ENCODE results near the gene KCNQ1. TPM values are rescaled to one million over a fixed set of nuclear protein-coding genes. Genes with fewer than 3 reads are reported as not detected.

The KCNQ1 gene
- total RNA-seq, 2 donors from 2014 or later: 51.4 to 55.8 TPM

DNA sequence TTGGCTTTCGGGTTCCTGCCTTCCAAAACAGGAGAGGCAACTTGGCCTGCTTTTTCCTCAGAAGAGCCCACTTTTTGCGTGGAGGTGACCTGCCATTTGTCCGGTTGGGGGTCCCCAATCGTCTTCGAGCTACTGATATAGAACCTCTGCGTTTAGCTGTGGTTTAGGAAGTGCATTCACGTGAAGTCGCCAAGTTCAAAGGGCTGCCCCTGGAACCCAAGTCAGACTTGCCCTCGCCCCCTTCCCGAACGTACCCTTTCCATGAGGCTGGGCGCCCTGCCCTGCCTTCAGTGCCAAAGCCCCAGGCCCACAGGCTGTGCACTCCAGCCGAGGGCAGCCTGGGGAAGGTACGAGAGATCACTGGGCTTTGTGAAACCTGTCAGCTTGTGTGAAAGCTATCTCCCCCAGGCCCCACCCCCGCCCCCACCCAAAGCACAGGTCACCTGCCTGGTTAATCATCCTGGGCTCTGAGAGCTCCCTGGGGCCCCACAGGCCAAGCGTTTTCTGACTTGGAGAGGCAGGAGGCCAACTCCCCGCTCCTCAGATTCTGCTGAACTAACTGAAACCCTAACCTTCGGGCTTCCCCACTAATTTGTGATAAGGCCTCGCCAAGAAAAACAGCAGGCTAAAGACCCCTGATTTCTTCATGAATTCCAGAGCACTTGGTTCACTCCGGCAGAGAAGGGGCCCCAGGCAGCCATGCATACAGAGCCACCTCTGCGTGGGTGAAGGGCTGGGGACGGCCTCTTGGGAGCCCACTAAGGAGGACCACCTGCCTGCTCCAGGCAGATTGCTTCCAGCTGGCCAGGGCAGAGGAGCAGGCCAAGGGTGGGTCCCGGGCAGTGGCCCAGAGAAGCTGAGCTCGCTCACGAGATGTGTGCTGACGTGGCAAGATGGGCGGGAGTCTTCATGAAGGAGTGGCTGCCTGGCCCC is 280.8 kb downstream of the KCNQ1 start:
- no peak overlapping the region for H3K27ac ChIP-seq
- intact Hi-C loops (cut with DNase I): no loop called here
- DNase-seq: no peak
- H3K36me3 ChIP-seq: no peaks in the 10 kb centered on the region
- H3K27me3 ChIP-seq: no peaks in the 10 kb centered on the region
- no peaks in the 10 kb centered on the region for H3K9me3 ChIP-seq
- TF ChIP-seq, protein P1, sequence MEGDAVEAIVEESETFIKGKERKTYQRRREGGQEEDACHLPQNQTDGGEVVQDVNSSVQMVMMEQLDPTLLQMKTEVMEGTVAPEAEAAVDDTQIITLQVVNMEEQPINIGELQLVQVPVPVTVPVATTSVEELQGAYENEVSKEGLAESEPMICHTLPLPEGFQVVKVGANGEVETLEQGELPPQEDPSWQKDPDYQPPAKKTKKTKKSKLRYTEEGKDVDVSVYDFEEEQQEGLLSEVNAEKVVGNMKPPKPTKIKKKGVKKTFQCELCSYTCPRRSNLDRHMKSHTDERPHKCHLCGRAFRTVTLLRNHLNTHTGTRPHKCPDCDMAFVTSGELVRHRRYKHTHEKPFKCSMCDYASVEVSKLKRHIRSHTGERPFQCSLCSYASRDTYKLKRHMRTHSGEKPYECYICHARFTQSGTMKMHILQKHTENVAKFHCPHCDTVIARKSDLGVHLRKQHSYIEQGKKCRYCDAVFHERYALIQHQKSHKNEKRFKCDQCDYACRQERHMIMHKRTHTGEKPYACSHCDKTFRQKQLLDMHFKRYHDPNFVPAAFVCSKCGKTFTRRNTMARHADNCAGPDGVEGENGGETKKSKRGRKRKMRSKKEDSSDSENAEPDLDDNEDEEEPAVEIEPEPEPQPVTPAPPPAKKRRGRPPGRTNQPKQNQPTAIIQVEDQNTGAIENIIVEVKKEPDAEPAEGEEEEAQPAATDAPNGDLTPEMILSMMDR (IDR thresholded peaks at IDR 0.05): no peak
- H3K4me1 ChIP-seq: no peaks in the 10 kb centered on the region
- H3K9ac ChIP-seq (ENCODE audit: low read depth in 2 of 2, low read length in 2 of 2): no peak overlapping the region
- no peak overlapping the region for H3K4me3 ChIP-seq

DNA sequence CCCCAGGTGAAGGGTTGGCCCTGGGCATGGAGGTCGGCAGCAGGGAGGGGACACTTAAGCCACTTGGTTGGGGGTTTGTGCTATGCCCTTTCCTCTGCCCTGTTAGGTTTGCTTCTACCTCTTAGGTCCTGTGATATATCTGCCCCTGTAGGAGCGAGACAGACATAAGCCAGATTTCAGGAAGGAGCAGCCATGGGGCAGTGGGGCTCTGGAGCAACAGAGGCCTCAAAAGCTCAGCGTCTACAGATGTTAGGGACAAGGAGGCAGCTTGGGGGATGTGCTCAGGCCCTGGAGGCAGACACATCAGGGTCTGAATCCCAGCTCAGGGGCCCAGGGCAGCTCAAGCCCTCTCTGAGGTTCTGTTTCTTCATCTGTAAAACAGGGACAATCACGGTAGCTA is 282.2 kb downstream of the KCNQ1 start:
- TF ChIP-seq, protein P1 (IDR thresholded peaks at IDR 0.05): no peak
- H3K27ac ChIP-seq: no peak overlapping the region
- H3K9ac ChIP-seq (ENCODE audit: low read depth in 2 of 2, low read length in 2 of 2): no peak overlapping the region
- no peaks in the 10 kb centered on the region for H3K4me1 ChIP-seq
- no peak overlapping the region for H3K4me3 ChIP-seq
- intact Hi-C loops (cut with DNase I): no loop called here
- no peaks in the 10 kb centered on the region for H3K27me3 ChIP-seq
- H3K9me3 ChIP-seq: no peaks in the 10 kb centered on the region
- DNase-seq: no peak
- H3K36me3 ChIP-seq: no peaks in the 10 kb centered on the region

DNA sequence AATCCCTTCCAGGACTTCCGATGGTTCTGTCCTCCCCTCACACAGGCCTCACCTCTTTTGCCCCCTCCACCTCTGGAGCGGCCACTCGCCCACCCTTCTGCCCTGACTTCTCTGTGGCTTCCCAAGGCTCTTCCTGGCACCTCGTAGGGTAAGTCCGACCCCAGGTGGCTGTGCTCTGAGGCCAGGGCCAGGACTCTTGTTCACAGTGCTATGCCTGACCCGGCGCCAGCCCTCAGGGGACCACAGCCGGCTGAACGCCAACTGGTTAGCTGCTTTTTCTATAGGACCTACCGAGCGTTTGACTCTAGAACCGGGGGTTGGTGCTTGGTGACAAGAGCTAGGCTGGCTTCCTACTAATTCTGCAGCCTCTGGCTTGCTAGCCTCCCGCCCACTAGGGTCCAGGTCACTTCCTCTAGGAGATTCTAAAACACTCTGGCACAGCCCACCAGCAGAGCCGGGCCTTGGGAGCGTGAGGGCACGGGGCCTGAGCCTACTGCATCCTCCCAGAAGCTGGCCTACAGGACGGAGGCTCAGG is 283.4 kb downstream of the KCNQ1 start:
- Histone ChIP-seq H3K27ac (no peak overlapping the region), H3K36me3 (no peaks in the 10 kb centered on the region)
- TF ChIP-seq, protein P1 (IDR thresholded peaks at IDR 0.05): no peak

DNA sequence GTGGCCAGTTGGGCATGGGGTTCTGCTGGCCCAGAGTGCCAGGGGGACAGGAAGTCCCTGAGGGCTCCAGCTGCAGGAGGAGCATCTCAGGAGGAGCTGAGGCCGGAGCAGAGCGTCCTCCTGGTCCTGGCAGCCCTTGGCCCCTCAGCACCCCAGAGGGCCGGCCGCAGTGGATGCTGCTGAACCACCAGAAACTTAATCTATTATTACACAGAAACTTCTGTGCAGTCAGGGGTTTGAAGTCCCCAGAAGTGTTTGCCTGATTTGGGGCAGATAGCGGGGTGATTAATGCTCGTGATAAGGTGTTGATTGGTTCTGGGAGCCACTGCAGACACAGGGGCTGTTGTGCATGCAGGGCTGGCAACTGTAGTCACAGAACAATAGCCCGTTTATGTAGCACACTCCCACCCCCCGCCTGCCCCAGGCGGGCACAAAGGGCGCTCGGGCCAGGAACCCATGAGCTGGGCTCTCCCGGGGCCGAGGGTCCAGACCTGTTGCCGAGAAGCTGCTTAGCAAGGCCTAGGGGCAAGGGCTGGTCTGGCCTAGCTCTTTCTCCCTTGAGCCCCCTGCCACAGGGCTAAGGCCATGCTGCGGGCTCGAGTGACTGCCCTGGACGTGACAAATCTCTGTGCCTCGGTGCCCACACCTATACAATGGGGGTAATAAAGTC is 284.0 kb downstream of the KCNQ1 start:
- H3K27ac ChIP-seq: no peak overlapping the region
- H3K4me1 ChIP-seq: no peaks in the 10 kb centered on the region

More for the DNA sequence above, 283.4 kb downstream of the KCNQ1 start:
- Histone ChIP-seq H3K27me3 (no peaks in the 10 kb centered on the region), H3K9me3 (no peaks in the 10 kb centered on the region), H3K4me1 (no peaks in the 10 kb centered on the region), H3K9ac (ENCODE audit: low read depth in 2 of 2, low read length in 2 of 2) (no peak overlapping the region), H3K4me3 (no peak overlapping the region)
- intact Hi-C loops (cut with DNase I): no loop called here
- DNase-seq: no peak

DNA sequence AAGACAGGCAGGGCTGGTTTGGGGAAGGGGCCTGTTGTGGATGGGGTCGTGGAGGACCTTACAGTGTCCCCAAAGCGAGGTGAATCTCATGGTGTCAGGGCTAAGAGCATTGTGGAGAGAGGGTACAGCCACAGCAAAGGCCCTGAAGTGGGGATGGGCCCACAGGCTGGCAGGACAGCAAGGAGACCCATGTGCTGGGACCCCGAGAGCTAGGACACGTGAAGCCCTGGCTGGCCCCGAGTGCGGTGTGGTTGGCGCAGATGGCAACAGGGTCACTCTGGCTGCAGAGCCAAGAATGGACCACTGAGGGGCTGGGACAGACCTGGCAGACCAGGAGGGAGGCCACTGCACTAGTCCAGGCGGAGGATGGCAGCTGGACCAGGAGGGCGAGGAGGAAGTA is 285.0 kb downstream of the KCNQ1 start:
- H3K9me3 ChIP-seq: no peaks in the 10 kb centered on the region
- no peak overlapping the region for H3K27ac ChIP-seq
- no peak overlapping the region for H3K9ac ChIP-seq (ENCODE audit: low read depth in 2 of 2, low read length in 2 of 2)
- intact Hi-C loops (cut with DNase I): no loop called here
- DNase-seq: no peak
- TF ChIP-seq, protein P1 (IDR thresholded peaks at IDR 0.05): no peak
- H3K4me1 ChIP-seq: no peaks in the 10 kb centered on the region
- H3K4me3 ChIP-seq: no peak overlapping the region
- no peaks in the 10 kb centered on the region for H3K36me3 ChIP-seq
- H3K27me3 ChIP-seq: no peaks in the 10 kb centered on the region

More for the DNA sequence above, 284.0 kb downstream of the KCNQ1 start:
- Histone ChIP-seq H3K9ac (ENCODE audit: low read depth in 2 of 2, low read length in 2 of 2) (no peak overlapping the region), H3K27me3 (no peaks in the 10 kb centered on the region), H3K4me3 (no peak overlapping the region), H3K9me3 (no peaks in the 10 kb centered on the region), H3K36me3 (no peaks in the 10 kb centered on the region)
- DNase-seq: no peak
- TF ChIP-seq, protein P1 (IDR thresholded peaks at IDR 0.05): no peak
- intact Hi-C loops (cut with DNase I): no loop called here
